ENCODE results near the gene REX1BD. TPM values are rescaled to one million over a fixed set of nuclear protein-coding genes. Genes with fewer than 3 reads are reported as not detected.
"Not testable (repeated sequence)": the region's sequence is repeated elsewhere in the genome, so short reads cannot be mapped to it uniquely, and the experiment has no call there.

Gene REX1BD
- total RNA-seq, 1 experiment from 2014 or later, result 89.3 TPM

DNA sequence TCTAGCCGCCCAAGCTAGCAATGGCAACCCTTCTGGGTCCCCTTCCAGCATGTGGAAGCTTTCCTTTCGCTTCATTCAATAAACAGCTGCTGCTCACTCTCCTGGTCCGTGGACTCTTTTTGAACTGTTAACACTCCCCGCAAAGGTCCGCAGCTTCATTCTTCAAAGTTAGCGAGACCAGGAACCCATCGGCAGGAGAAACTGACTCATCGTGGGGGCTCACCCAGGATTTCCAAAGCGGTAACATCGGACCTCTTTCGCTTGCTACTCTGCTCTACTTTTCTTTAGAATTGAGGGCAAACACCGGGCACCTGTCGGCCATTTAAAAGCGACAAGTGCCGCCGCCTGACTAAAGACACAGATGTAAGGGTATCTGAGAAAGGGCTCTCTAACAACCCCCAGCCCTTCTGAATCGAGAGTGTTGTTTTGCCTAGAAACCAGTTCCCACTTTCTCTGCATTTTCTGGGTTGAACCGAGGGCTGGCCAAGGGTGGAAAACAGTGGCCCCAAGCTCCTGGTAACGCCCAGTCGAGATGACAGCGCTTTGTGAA lies 11.2 kb upstream of the REX1BD start:
- DNase-seq (ENCODE audit: low read depth), result no peak

DNA sequence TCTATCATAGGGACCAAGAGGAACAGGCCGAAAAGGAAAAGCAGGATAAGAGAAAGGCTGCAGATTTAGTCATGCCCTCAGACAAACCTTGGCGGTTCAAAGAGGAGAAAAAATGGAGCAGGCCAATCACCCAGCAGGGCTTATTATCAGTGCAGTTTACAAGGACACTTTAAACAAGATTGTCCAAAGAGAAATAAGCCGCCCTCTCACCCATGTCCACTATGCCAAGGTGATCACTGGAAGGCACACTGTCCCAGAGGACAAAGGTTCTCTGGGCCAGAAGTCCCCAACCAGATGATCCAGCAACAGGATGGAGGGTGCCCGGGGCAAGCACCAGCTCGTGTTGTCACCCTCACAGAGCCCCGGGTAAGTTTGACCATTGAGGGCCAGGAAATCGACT lies 8.3 kb upstream of the REX1BD start:
- no peak for DNase-seq (ENCODE audit: low read depth)

DNA sequence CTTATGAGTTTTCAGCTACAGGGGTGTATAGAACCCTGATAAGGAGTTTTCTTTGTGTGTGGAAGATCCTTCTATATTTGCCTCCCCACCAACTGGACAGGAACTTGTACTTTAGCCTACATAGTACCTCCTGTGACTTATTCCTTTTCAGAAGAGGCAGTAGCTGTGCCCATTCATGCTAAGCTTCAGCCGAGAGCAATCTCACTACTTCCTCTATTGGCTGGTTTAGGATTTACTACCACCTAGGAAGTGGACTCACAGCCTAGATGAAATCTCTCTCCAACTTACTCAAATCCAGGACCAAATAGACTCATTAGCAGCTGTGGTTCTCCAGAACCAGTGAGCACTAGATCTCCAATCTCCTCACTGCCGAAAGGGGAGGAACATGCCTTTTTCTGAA lies 2.3 kb upstream of the REX1BD start:
- DNase-seq (ENCODE audit: low read depth), result no peak

DNA sequence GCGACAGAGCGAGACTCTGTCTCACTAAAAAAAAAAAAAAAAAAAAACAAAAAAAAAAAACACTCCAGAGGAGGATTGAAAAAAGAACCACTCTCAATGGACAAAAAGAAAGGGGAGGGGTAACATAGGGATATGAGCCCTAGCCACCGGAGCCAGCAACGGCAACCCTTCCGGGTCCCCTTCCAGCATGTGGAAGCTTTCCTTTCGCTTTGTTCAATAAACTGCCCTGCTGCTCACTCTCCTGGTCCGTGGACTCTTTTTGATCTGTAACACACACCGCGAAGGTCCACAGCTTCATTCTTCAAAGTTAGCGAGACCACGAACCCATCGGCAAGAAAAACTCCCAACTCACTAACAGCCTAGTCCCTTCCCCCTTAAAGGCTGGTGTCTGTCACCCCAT lies 1.0 kb upstream of the REX1BD start:
- DNase-seq (ENCODE audit: low read depth), result no peak

DNA sequence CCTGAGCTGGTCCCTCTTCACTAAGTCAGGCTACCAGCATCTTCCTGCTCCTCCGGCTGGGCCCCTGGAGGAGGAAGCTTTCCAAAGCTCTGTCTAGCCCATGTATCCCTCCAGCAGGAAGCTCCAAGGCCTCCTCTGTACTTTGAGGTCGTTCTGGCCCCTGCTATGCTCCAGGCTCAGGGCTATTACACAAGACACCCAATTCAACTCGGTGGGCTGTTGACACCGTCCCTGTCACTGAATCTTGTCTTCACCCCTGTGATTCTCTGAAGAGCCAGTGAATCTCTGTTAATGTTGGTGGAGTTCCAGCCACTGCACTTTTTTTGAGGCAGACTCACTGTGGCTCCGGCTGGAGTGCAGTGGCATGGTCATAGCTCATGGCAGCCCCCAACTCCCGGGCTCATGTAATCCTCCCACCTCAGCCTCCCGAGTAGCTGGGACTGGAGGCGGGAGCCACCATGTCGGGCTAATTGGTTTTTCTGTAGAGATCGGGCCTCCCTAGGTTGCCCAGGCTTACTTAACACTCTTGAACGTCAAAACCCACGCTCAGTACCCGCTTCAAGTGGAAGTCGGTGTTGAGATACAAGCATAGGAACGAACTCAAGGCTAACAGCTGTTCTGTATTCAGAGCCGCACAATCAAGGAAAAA lies 512 bp upstream of the REX1BD start:
- no peak for DNase-seq (ENCODE audit: low read depth)

DNA sequence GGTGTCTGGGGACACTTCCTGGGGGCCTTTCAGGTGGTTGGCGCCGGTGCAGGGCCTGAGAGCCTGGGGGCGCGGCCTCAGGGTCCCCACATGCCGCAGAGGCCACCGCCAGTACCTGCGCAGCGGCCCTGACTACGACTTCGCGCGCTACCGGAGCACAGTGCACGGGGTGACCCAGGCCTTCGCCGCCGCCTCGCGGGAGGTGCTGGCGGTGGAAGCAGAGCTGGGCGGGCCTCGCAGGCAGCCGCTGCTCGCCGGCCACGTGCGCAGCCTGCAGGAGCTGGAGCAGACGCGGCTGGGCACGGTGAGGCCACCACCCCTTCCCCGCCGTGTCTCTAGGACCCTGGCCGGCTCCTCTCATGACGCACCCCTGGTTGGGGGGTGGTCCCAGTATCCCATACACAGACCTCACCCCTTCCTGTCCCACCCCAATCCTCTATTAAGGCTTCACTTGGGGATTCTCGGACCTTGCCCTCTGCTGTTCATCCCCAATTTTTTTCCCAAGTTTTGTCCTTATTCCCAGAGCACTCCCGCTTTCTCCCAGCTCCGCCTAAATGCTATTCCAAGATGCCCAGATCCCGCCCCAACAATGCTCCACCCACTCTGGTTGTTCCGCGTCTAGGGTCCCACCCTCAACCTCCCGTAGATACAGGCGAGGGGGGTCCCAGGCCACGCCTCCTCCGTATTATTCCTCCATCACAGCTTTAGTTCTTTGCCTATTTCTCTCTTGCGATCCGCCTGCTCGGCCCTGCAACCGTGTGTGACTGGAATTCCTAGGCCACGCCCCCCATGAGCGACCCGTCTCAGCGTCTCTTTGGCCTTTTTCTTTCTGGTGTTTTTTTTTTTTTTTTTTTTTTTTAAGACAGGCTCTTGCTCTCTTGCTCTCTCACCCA lies 1.0 kb downstream of the REX1BD start:
- DNase-seq (ENCODE audit: low read depth), result peak; percentile 65

DNA sequence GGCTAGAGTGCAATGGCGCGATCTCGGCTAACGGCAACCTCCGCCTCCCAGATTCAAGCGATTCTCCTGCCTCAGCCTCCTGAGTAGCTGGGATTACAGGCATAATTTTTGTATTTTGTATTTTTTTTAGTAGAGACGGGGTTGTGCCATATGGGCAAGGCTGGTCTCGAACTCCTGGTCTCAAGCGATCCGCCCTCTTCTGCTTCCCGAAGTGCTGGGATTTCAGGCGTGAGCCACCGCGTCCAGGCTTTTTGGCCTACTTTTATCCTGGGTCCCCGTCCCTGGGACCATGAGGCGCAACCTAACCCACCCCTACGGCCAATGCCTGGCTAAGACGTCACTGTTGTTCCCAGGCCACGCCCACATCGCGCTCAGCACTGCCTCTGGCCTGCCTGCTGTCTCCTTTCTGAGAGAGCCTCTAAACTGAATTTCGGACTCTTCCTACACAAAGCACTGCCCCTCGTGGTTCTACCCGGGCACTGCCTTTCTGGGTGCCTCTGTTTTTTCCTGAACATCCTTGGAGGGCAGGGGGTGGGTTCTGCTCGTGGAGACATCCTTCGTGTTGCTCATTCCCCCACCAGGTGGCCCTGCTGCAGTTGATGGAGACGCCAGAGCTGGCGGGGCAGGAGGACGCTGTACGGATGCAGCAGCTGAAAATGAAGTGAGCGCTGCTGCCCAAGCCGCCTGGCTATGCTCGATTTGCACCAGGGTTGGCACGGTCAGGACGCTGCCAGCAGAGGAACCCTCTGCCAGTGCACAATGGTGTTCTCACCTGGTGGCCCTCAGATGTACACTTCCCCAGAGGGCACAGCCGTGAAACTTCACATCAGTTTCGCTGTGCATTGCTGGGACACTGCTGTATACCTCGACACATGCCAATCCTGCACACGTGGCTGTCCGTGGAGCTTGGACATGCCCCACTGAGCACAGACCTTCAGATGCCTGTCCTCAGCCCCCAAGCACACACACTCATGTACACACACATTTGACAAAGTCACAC lies 2.0 kb downstream of the REX1BD start:
- no peak for DNase-seq (ENCODE audit: low read depth)

DNA sequence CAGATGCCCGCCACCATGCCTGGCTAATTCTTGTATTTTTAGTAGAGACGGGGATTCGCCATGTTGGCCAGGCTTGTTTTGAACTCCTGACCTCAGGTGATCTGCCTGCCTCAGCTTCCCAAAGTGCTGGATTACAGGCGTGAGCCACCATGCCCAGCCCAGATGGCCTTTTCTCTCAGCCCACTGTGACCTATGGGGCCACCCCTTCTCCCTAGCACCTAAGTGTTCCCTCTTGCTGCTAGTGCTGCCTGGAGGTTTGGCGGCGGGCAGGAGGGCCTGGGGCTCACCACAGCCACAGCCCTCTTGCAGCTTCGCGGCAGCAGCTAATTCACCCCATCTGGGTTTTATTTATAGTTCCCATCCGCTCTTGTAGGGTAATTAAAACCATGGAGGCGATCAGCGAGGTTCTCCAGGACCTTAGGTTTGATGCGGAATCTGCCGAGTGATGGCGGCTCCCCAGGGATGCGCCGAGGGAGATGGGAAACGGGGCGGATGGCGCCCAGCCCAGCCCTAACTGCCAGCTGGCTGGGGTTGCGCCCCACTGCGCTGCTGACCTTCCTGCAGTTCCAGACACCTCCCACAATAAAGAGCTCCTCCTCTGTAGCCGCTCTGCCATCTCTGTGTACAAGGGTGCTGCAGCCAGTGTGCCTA lies 3.3 kb downstream of the REX1BD start:
- DNase-seq (ENCODE audit: low read depth), result no peak

DNA sequence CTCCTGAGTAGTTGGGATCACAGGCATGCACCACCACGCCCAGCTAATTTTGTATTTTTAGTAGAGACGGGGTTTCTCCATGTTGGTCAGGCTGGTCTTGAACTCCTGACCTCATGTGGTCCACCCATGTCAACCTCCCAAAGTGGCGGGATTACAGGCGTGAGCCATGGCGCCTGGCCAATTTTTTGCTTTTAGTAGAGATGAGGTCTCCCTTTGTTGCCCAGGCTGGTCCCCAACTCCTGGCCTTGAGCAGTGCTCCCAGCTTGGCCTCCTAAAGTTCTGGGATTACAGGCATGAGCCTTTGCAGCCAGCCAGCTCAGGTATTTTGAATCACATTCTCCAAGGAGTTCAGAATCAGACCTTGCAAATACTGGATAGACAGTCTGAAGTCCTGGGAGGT lies 4.1 kb downstream of the REX1BD start:
- DNase-seq (ENCODE audit: low read depth), result not testable (repeated sequence)

DNA sequence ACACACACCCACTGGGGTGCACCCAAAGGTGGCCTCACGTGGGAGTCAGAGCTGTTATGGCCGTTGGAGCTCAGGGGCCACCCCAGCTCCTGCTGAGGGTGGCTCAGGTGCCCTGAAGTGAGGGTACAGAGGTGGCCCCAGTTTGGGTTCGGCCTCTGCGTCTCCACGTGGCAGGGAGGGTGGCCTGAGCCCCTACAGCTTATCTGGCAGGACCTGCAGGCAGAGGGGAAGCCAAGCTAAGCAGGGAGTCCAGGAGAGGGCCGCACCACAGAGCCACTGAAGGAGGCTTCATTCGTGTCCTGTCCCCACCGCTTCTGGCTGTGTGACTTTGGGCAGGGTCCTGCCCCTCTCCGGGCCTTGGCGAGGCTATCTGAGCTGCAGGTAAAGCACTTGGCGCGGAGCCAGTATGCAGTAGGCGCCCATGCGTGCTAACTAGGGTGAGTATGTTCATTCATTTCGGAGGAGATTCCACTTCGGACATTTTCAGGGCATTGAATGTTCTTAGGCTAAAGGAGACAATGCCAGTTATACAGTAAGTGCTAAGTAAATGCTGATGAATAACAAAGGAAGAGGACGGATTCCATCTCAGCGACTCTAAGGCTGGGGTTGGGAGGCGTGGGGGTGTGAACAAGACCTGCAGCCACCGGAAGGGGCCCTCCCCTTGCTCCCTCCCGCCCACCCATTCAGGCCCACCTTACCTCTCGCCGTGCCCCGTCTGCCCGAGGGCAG lies 4.9 kb downstream of the REX1BD start:
- DNase-seq (ENCODE audit: low read depth), result no peak

DNA sequence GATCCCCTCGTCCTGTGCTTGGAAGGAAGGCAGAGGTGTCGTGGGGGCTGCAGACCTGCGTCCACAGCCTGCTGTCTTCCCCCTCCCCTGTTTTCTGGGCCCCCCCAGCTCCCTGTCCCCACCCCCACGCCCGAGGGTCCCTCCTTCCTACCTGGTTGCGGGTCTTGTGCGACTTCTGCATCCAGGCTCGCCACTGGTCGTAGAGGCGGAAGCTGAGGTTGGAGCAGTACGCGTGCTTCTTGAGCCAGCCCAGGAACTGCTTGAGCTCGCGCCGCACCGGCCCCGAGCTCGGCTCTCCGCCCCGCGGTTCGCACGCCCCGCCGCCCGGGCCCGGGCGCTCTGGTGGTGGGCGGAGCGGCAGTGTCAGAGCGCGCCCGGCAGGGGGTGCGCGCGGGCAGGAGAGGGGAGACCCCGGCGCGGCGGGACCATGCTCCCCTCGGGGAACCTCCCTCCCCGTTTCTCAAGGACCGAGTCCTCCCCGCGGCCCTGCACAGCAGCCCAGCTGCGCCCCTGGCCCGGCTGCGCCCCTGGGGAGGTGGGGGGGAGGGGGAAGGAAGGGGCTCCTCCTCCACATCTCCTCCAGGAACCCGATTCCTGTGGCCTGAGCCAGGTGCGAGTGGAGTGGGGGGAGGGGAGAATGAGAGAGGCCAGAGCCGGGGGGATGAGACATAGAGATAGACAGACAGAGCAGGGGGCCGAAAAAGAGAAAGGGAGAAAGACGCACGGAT lies 5.7 kb downstream of the REX1BD start:
- peak; percentile 58 for DNase-seq (ENCODE audit: low read depth)

DNA sequence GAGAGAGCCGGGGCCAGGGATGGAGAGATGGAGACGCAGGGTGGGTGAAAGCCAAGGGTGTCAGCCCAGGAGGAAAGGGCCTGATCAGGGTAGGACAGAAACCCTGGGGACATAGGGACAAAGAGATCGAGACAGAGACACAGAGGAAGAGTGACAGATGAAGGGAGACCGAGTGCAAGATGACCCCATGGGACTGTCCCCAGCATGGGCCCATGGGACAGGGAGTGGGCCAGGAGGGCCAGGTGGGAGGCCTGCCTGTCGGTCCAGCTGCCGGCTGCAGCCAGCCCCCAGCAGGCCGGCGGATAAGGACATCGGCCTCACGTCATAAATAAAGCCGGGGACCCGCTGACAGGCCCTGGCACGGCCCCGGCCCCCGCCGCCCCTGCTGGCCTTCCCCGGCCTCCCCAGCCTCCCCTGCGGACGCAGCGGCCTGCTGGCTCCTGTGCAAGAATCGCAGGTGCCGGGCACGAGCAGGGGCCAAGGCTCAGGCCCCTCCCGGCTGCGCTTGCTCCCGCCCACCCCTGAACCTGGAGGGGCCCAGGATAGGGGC lies 6.3 kb downstream of the REX1BD start:
- no peak for DNase-seq (ENCODE audit: low read depth)

DNA sequence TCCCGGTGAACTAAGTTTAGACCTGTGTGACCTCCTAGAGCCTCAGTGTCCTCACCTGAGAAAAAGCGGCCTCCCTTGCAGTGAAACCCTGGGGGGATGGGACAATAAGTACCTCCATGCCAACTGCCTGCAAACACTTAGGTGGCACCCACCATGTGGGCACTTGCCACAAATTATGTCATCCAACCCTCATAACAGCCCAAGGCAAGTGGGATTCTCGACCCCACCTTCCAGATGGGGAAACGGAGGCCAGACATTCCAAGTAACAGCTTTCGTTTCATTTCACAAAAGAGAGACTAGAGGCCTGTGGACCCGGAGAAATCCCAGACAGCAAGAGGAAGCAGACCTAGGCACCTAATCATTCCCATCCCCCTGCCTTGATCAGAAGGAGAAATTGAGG lies 6.9 kb downstream of the REX1BD start:
- no peak for DNase-seq (ENCODE audit: low read depth)

DNA sequence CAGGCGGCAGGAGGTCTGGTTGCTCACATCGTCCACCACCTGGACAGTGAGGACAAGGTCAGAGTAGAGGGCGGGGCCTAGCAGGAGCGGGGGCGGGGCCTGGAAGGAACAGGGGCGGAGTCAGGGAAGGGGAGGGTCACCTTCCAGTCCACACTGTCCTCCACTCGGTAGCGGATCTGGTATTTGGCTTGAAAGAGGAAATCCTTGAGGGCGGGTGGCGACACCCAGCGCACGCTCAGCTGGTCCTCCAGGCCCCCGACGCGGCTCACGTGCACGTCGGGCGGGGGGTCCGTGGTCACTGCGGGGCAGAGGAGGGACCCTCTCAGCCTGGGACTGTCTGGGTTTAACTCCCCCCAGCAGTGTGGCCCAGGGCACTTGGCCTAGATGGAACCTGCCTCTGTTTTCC lies 8.2 kb downstream of the REX1BD start:
- DNase-seq (ENCODE audit: low read depth), result no peak

DNA sequence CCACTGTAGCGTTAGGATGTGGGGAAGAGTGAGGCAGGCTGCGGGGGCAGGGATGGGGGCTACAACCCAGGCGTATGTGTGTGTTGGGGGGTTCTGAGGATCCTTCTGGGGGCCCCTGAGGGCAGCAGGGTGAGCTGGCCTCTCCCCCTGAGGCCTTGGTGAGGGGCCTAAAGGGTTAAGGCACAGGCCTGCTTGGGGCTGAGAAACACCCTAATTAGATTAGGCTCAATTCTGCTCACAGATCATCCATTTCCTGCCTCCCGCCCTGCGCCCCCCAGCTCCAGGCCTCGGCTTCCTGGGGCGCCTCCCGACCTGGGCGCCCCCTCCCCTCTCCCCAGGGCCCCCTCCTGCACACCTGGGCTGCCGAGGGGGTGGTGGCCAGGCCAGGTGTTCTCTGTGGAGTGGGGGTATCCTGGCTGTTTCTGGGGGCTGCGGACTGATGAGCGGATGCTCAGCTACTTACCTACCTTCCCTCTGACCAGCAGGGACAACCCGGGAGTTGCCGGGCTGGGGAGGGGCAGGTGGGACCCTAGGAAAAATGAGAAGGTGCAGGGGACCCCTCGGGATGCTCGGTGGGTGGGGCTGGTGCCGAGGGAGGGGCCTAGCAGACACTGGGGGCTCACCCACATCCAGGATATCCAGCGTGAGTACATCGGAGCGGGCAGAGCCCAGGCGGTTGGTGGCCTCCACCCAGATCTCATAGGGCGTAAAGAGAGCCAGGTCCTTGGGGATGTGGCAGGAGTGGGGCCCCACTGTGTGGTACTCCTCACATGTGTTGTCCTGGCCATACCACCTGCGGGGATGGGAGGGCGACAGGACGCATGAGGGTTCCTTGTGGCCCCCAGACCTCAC lies 9.4 kb downstream of the REX1BD start:
- no peak for DNase-seq (ENCODE audit: low read depth)

DNA sequence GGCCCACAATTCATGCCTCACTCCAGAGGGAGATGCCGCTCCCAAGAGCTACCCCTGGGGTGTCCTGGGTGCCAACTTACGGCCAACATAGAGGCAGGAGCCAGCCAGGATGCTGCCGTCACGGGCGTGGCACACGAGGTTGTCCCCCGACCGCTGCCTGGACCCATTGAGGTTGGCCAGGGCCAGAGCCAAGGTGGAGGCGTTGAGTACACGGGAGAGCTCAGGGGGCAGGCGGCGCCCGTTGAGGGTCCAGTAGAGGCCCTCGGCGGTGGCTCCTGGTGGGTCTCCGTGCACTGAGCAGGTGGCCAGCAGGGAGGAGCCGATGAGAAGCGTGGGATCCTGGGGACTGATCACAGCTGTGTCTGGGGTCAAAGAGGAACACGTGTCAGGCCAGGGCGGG lies 10.9 kb downstream of the REX1BD start:
- no peak for DNase-seq (ENCODE audit: low read depth)

DNA sequence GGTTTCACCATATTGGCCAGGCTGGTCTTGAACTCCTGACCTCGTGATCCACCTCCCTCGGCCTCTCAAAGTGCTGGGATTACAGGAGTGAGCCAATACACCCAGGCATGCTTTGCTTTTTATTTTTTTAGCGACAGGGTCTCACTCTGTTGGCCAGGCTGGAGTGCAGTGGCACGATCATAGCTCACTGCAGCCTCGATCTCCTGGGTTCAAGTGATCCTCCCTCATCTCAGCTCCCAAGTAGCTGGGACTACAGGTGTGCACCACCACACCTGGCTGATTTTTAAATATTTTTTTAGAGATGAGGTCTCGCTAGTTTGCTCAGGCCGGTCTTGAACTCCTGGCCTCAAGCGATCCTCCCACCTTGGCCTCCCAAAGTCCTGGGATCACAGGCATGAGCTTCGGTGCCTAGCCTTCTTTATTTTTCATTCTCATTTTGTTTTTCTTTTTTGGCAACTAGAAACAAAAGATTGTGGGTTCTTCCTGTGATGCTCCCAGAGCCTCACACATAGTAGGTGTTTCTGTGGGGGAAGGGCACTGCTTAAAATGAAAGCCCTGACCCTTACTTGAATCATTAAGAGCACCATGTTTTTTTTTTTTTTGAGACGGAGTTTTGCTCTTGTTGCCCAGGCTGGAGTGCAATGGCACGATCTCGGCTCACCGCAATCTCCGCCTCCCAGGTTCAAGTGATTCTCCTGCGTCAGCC lies 12.2 kb downstream of the REX1BD start:
- not testable (repeated sequence) for DNase-seq (ENCODE audit: low read depth)

DNA sequence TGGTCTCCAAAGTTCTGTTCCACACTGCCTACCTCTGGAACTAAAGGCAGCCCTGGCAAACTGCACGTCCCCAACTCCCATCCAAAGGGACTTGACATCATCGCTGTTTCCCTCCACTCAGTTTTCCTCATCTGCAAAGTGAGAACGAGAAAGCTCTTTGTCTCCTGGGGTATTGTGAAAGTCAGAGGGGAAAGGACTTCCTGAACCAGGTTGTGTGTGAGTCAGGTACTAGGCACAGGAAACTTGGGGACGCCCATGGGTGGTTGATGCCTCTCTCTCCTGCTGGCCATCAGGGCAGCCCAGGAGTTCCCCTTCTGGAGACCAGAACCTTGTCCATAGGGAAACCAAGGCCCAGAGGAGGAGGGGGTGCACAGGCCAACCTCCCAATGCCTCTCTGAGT lies 13.3 kb downstream of the REX1BD start:
- no peak for DNase-seq (ENCODE audit: low read depth)

All from M059J (cell line).